Glutamatergic neuron (in vitro differentiated cells): ENCODE data around the gene UTS2. TPM values are rescaled to one million over a fixed set of nuclear protein-coding genes. Genes with fewer than 3 reads are reported as not detected.

Source experiments
- DNase-seq: peaks from one replicate; pipeline ENCODE4 v3.0.0; 2022
- H3K27ac Mint-ChIP-seq: one replicate; pipeline ENCODE4 v1.8.0; 2020; ENCODE audit warnings: mild to moderate bottlenecking, mixed read lengths, inconsistent platforms; ENCODE audit not compliant: unreplicated experiment
- H3K27me3 Mint-ChIP-seq: one replicate; pipeline ENCODE4 v1.8.0; 2020; ENCODE audit warnings: mild to moderate bottlenecking, moderate library complexity, mixed read lengths, inconsistent platforms; ENCODE audit not compliant: unreplicated experiment
- H3K36me3 Mint-ChIP-seq: one replicate; pipeline ENCODE4 v1.8.0; 2020; ENCODE audit warnings: mild to moderate bottlenecking, mixed read lengths, inconsistent platforms; ENCODE audit not compliant: unreplicated experiment
- H3K4me1 Mint-ChIP-seq: one replicate; pipeline ENCODE4 v1.8.0; 2020; ENCODE audit warnings: mild to moderate bottlenecking, low read depth, mixed read lengths, inconsistent platforms; ENCODE audit not compliant: unreplicated experiment
- H3K4me3 Mint-ChIP-seq: one replicate; pipeline ENCODE4 v1.8.0; 2020; ENCODE audit warnings: mild to moderate bottlenecking, mixed read lengths, inconsistent platforms; ENCODE audit not compliant: unreplicated experiment
- H3K9me3 Mint-ChIP-seq: one replicate; pipeline ENCODE4 v1.8.0; 2020; ENCODE audit warnings: mild to moderate bottlenecking, moderate library complexity, mixed read lengths, inconsistent platforms; ENCODE audit not compliant: unreplicated experiment
- long read RNA-seq: library from polyadenylated mRNA; unstranded; transcript quantifications from one replicate; pipeline ENCODE4 v2.0.0, GENCODE V29; 2020; ENCODE audit not compliant: unreplicated experiment
- total RNA-seq: library from RNA; stranded (reverse); fragmentation: NEBNext Ultra II Directional; extraction: Animal tissue kit (Norgen Biotek cat#: 25700); gene quantifications from one replicate; pipeline ENCODE4 v1.2.1, GENCODE V29; 2021; ENCODE audit not compliant: unreplicated experiment
- TF ChIP-seq, protein P1 (sequence below): fragments of 200-600 bp; sonication (generic); IDR thresholded peaks from one replicate; pipeline ENCODE4 v1.5.0; 2021; ENCODE audit not compliant: partially characterized antibody, unreplicated experiment

Gene UTS2
- not detected for total RNA-seq
- long read RNA-seq = 0 reads

DNA sequence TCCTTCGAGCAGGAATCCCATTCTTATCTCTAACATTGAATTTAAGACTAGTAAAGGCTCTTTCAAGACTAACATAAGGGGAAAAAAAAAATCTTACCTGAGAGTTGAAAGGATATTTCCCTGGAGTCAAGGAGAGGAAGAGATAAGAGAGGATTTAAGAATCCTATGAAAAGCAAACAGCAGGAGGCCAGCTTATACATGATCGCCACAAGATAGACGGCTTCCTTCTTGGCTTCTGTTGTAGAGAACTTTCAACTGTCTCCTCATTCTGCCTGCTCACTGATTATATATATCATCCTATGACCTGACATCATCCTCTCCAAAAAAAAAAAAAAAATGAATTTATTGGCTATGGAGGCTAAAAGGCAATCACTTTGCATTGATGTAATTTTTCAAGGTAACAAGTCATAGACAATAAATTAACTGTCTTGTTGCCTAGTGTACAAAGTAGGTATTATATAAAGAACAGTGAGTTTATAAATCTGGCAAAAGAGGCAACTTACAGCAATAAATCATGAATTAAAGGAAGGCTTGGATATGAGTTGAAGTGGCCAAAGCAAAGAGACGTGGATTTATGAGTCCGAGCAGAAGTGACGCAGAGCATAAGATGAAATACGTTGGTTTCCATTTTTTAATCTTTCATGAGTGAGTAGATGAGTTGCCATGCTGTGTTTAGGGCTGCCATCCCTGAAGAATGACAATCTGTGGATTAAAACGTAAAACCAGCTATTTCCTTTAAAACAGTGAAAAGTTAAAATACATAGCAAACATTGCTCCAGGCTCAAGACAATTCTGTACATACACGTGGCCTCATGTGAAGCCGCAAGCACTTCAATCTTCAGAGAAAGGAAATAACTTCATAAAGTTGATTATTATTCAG, at the start of gene UTS2:
TSS of gene UTS2 (minus strand) at position 262 of the 880 bp plus-strand sequence. CDS start at position 200, 62 bp downstream.
- Mint-ChIP-seq H3K36me3 (no peaks in the 10 kb centered on the region), H3K9me3 (no peaks in the 10 kb centered on the region)
- TF ChIP-seq, protein P1, sequence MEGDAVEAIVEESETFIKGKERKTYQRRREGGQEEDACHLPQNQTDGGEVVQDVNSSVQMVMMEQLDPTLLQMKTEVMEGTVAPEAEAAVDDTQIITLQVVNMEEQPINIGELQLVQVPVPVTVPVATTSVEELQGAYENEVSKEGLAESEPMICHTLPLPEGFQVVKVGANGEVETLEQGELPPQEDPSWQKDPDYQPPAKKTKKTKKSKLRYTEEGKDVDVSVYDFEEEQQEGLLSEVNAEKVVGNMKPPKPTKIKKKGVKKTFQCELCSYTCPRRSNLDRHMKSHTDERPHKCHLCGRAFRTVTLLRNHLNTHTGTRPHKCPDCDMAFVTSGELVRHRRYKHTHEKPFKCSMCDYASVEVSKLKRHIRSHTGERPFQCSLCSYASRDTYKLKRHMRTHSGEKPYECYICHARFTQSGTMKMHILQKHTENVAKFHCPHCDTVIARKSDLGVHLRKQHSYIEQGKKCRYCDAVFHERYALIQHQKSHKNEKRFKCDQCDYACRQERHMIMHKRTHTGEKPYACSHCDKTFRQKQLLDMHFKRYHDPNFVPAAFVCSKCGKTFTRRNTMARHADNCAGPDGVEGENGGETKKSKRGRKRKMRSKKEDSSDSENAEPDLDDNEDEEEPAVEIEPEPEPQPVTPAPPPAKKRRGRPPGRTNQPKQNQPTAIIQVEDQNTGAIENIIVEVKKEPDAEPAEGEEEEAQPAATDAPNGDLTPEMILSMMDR = no peak

GRCh38 chr1:7899741-7900140, 46.9 kb upstream of the UTS2 start:
- no peaks in the 10 kb centered on the region for H3K36me3 Mint-ChIP-seq
- no peaks in the 10 kb centered on the region for H3K9me3 Mint-ChIP-seq
- H3K27me3 Mint-ChIP-seq = peaks cover 4% of the 10 kb centered on the region
- no peak for DNase-seq
- H3K27ac Mint-ChIP-seq = no peak overlapping the region
- TF ChIP-seq, protein P1 = no peak
- H3K4me1 Mint-ChIP-seq = no peaks in the 10 kb centered on the region
- no peak overlapping the region for H3K4me3 Mint-ChIP-seq

More for the DNA sequence above, at the start of gene UTS2:
- no peak within 1 kb of the TSS for H3K27ac Mint-ChIP-seq
- H3K27me3 Mint-ChIP-seq = no peaks in the 10 kb centered on the region
- H3K4me1 Mint-ChIP-seq = no peaks in the 10 kb centered on the region
- no peak within 1 kb of the TSS for H3K4me3 Mint-ChIP-seq
- DNase-seq = no peak

DNA sequence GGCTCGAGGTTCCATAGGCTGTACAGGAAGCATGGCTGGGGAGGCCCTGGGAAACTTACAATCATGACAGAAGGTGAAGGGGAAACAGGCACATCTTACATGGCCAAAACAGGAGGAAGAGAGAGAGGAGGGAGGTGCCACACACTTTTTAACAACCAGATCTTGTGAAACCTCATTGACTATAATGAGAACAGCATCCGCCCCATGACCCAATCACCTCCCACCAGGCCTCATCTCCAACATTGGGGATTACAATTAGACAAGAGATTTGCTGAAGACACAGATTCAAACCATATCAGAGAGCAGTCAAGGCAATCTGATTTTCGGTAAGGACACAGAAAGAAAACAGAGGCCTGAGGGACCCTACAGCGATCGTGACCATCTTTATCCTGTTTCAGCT, 46.1 kb upstream of the UTS2 start:
- Mint-ChIP-seq H3K9me3 (peaks cover under 1% of the 10 kb centered on the region), H3K4me1 (no peaks in the 10 kb centered on the region), H3K36me3 (no peaks in the 10 kb centered on the region), H3K27ac (no peak overlapping the region), H3K27me3 (peaks cover 4% of the 10 kb centered on the region), H3K4me3 (no peak overlapping the region)
- DNase-seq = no peak
- TF ChIP-seq, protein P1 = no peak

- TF ChIP-seq, protein P1 = no peak
- Mint-ChIP-seq H3K36me3 (no peaks in the 10 kb centered on the region), H3K9me3 (peaks cover 3% of the 10 kb centered on the region)
Observed at GRCh38 chr1:7896994-7897393, 44.1 kb upstream of the UTS2 start.

More at GRCh38 chr1:7896994-7897393, 44.1 kb upstream of the UTS2 start:
- Mint-ChIP-seq H3K4me3 (no peak overlapping the region), H3K27ac (no peak overlapping the region), H3K27me3 (peaks cover 4% of the 10 kb centered on the region), H3K4me1 (no peaks in the 10 kb centered on the region)
- no peak for DNase-seq
